HG03342 (cell line): ENCODE measurements around the gene STK17A.
"Not testable (repeated sequence)": the region's sequence is repeated elsewhere in the genome, so short reads cannot be mapped to it uniquely, and the experiment has no call there.

Experiments used
- ATAC-seq: cut with Tn5 transposase; IDR thresholded peaks from one replicate; pipeline ENCODE4 v1.9.1; 2021; ENCODE audit warnings: mild to moderate bottlenecking, moderate library complexity; ENCODE audit not compliant: unreplicated experiment

Gene STK17A

DNA sequence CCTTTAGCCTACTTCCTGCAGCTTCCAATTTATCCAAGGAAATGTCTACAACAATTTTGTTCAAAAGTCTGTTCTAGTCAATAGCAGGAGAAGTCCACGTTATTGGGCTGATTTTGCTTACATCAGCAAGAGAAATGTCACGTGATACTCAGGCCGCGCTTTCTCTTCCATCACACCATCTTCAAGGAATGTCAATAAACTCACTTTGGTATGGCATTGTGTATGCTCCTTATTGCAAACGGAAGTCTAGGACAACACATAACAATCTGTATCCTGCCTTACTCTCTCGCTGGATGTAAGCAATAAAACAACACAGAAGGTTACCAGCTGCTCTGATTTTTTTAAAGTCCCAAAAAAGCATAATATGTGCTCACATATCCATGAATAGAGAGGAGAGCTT, 17.1 kb upstream of the STK17A start:
- no peak for ATAC-seq

DNA sequence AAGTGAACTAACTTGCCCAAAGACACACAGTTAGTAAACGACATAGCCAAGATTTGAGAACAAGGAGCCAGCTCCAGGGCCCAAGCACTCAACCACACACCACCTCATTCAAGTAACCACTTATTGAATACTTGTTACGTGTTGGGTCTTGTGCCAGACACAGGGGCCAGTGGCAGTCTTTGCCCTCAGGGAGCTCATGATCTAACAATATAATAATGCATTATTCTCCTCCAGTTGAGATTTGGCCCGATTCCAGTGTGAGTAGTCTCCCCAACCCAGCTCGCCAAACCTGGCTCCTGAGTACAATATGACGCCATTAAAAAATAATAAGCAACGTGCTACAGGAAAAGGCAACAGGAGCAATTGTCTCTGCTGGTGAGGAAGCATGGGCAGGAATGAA, 14.4 kb upstream of the STK17A start:
- ATAC-seq = no peak

DNA sequence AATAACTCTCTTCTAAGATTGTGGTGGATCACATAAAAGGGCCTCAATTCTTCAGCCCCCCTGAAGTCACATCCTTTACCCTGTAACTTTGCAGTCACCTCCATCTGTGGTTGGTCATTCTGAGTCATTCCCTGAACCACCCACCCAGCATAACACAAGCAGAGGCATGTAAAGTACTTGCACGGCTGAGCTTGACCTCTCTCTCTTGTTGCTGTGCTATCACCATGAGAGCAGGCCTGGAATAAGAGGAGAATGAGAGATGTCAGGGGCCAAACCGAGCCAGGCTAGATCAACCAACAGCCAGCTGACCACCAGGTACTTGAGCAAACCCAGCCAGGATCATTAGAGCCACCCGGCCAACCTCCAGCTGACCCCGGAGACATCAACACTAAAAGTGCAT, 13.5 kb upstream of the STK17A start:
- peak; percentile 67 for ATAC-seq

DNA sequence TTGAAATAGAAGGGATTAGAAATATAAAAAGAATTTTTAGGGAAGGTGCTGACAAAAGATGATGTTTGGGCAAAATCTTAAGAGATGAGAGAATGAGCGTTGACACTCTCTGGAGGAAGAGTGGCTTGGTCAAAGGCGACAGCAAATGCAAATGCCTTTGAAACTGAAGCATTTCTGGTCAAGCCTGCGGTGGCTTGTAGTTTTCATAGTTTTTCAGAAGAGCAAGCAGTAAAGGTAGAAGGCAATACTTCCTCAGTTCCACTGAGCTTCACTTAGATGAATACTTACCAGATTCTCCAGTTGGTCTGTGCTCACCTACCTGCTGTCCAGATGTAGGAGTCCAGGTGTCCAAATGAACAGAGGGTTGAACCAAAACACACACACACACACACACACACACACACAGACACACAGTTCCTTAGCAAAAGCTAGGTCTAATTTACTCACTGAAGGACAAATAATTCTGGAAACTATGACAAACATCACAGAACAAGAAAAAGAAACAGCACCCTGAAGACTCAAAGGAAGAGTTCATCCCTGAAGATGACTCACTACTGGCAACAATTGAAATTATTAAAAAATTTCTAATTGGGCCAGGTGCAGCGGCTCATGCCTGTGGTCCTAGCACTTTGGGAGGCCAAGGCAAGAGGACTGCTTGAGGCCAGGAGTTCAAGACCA, 12.1 kb upstream of the STK17A start:
- ATAC-seq = peak; percentile 64

DNA sequence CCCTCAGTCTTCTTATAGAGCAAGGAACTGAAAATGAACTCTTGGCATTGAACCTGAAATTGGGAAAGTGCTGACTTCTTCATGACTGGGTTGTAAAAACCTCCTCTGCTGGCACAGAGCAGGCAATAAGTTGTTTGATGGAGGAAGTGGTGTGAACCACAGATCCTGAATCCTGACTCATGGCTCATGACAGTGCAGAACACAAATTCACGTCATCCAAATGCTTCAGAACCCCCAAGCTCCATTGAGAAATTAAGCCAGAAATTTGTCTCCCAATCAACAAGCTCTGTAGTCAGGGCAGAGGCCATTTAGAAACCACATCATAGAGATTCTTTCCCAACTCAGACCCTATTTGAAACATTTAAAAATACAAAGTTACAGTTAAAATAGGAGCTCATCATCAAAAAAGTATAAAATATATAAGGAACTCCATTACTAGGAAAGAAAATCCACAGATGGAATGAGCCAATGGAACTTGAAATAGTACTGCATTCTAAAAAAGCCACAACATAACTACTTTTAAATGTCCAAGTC, 10.3 kb upstream of the STK17A start:
- ATAC-seq = peak; percentile 39

DNA sequence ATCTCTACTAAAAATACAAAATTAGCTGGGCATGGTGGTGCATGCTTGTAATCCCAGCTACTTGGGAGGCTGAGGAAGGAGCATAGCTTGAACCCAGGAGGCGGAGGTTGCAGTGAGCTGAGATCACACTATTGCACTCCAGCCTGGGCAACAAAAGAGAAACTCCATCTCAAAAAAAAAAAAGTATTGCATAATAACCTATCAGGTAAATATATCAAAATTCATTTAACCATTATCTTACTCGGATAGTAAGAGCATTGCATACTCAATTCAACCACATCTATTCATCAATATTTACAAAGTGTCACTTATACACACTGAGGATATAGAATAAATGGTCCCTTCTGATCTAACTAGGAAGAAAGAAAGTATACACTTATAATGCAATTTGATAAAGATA, 9.1 kb upstream of the STK17A start:
- not testable (repeated sequence) for ATAC-seq

DNA sequence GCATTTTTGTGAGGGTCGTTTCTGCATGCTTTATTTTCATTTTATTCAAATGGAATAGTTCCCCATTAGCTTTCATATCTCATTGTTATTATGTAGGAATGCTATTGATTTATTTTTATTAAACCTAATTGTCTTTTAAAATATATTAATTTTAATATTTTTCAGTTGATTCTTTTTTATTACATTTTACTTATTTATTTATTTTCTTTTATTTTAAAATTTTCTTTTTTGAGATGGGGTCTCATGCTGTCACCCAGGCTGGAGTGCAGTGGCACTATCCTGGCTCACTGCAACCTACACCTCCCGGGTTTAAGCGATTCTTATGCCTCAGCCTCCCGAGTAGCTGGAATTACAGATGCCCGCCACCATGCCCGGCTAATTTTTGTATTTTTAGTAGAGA, 7.4 kb upstream of the STK17A start:
- ATAC-seq = no peak

DNA sequence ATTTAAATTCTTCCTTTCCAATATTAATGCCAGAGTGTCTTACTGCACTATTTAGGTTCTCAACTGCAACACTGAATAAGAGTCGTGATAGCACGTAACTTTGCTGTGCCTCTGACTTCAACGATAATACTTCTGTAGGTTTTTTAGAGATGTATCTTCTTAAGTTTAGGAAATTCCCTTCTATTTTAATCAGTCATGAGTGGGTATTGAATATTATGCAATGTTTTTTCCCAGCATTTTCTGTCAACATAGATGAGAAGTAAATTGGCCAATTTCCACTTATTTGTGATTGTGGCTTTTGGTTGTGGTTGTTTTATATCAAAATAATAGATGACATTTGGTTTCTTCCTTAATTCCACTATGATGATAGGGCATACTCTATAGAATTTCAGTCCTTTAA, 6.7 kb upstream of the STK17A start:
- no peak for ATAC-seq

DNA sequence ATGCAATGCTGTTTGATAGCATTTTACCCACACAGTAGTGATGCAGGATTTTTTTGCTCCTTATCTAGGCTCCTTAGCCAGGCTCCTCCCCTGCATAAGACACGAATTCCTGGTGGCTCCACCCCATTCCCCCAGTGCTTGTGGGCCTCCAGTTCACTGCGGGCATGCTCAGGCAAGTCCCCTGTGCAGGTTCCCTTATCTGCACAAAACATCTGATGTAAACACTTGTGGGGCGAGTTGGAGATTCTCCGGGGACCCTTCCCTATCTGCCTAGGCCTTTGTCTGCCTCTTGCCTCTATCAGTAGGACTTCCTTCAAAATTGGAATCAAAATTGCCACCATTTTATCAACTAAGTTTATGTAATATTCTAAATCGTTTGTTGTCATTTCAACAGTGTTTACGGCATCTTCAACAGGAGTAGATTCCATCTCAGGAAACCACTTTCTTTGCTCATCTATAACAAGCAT, 5.4 kb upstream of the STK17A start:
- no peak for ATAC-seq

DNA sequence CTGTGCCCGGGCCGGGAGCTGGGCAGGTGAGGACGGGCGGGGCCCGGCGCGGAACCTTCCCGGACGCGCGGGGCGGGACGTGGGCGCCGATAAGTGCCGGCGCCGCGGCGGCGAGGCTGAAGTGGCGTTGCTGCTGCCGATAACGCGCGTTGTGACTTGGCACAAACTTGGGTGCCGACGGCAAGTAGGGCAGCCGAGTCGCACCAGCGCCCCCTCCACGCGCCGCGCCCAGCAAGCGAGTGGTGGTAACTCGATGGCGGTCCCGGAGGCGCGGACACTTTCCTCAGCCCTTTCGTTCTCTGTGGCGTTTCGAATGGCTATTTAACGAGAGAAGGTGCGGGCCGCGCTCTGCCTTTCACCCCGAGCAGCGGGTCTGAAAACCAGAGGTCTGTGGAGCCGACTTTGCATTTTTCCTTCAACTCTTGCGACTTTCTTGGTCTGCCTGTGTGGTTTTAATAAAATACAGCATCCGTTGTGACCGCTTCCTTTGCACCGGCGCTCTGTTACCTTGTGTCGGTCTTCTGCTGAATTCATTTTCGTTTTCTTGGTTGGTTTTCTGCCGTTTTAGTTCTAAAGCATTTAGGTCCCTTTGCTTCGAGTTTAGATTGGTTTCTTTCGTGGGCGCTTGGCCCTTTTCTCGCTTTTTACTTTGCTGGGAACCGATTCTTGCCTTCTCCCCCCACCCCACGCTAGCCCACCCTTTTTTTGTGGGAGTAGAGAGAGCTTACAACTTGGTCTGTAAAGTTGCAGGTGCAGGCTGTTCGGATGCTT, 701 bp downstream of the STK17A start:
- ATAC-seq = peak; percentile 24

DNA sequence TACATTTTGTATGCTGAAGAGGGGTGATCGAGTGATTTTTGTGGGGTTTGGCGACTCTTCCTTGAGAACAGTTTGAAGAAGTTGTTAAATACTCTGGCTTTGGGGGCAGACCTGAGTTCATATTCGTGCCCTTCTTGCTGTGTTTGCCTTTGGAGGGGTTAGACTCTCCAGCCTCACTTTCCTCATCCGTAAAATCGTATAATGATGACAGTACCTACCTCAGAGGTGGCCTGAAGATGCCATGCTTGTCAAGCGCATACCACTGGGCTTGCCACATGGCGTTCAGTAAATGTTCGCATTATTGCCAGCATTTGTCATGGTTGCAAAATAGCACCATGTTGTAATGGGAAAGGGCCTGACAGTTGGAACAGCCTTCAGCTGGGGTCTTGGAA, 1.3 kb downstream of the STK17A start:
- ATAC-seq = no peak

DNA sequence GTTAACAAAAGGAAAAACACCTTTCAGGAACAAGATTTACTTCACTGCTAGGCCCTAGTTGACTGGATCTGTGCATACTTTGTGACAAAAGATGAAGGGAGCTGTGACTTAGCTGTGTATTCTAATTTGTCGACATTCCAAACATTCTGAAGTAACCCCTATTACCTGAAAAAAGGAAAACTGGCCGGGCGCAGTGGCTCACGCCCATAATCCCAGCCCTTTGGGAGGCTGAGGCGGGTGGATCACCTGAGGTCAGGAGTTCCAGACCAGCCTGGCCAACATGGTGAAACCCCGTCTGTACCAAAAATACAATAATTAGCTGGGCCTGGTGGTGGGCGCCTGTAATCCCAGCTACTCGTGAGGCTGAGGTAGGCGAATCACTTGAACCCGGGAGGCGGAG, 1.8 kb downstream of the STK17A start:
- ATAC-seq = not testable (repeated sequence)

DNA sequence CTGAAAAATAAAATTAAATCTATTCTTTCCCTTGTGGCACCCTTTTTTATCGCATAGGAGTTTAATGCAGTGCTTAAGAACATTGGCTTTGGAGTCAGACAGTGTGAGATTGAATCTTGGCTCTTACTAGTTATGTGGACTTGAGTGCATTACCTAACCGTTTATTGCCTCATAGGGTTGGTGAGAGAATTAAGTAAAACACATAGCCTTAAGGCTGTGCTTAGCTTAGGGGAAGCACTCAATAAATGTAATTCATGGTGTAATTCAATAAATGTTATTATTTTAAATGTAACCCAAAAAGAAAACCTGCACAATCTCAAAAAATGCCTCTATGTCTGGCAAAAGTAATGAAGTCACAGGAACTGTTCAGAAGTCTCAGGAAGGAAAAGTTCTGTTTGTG, 2.7 kb downstream of the STK17A start:
- no peak for ATAC-seq

DNA sequence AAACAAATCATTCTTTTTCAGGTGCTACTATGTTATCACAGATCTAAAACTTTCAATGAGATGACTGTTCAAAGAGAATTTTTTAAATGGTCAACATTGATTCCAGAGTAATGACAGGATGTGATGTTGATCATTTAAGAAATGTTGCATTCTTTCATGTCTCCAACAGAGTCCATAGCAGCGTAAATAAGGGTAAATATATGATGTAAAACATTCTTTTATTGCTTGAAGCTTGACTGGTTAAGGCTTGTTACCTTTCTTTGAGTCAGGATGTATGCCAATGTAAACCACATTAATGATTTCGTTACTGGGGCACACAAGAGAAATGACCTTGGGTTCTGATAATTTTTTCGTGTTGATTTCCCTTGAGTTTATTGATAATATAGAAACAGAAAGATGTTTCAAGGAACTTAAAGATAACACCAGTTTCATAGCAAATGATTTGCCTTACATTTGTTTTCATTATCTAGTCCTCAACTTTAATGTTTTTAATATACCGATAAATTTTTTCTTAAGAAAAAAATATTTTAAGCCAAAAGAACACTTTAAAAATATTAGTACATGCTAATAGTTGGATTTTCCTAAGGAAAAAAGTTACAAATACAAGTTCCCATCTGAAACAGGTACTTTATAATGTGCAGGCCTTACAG, 3.5 kb downstream of the STK17A start:
- ATAC-seq = no peak

DNA sequence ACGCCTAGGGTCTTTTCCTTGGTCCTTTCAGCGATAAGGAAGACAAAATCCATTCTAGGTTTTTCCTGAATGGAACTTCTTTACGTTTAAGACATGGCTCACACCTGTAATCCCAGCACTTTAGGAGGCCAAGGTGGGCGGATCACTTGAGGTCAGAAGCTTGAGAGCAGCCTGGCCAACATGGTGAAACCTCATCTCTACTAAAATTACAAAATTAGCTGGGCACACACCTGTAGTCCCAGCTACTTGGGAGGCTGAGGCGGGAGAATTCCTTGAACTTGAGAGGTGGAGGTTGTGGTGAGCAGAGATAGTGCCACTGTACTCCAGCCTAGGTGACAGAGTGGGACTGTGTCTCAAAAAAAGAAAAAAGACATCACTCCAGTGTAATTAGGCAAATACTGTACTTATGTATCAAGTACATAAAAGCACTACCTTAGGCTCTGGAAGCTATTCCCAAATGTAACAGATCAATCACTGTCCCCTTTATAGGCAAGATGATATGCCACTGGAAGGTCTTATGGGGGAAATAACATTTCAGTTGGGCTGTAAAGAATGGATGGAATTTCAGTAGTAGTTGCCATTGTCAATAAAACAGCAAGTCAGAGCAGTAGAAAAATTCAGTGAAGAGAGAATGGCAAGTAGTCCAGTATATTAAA, 5.7 kb downstream of the STK17A start:
- ATAC-seq = no peak

DNA sequence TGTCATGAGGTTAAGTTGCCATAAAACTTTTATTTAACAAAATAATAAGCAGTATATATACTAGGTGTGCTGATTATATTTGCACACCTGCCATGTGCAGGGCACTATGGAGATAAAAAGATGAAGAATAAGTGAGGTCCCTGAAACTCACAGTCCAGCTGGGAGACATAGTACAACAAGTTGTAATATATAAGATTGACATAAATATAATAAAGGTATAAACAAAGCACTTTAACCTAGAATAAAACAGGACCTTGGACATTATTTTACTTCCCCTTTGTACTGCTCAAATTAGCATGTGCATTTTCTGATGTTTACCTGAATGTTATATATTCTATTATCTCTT, 6.2 kb downstream of the STK17A start:
- ATAC-seq = no peak

DNA sequence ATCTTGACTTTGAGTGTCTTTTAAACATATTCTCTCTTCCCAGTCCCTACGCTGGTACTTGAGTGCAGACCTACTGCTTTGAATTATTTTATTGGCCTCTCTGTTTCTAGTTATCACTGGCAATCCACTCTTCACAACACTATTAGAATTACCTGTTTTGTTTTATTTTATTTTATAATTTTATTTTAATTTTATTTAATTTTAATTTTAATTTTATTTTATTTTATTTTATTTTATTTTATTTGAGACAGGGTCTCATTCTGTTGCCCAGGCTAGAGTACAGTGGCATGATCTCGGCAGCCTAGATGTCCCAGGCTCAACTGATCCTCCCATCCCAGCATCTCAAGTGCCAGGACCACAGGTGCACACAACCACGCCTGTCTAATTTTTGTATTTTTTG, 6.8 kb downstream of the STK17A start:
- ATAC-seq = no peak

DNA sequence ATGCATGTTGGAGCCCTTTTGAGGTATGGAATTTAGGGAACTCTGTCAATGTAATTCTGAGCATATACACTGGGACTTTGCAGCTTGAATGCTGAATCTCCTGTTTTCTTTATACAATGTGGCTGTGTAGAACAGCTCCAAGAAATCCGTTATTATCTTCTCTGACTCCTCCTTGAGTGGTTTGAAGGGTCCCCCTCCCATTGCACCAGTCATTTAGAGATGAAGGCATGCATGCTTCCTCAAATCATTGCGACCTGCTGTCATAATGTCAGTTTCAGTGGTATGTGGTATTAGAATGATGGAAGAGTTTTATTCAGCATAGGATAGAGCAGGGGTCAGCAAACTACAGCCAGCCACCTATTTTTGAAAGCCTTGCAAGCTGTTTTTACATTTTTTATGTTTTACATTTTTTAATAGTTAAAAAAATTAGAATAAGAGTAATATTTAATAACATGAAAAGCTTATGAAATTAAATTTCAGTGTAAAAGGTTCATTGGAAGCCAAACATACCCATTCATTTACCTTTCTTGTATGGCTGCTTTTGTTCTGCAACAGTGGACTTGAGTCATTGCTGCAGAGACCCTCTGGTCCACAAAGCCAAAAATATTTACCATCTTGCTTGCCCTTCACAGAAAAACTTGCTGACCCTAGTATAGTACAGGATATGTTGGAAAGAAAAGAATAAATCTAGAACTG, 8.1 kb downstream of the STK17A start:
- peak; percentile 77 for ATAC-seq

DNA sequence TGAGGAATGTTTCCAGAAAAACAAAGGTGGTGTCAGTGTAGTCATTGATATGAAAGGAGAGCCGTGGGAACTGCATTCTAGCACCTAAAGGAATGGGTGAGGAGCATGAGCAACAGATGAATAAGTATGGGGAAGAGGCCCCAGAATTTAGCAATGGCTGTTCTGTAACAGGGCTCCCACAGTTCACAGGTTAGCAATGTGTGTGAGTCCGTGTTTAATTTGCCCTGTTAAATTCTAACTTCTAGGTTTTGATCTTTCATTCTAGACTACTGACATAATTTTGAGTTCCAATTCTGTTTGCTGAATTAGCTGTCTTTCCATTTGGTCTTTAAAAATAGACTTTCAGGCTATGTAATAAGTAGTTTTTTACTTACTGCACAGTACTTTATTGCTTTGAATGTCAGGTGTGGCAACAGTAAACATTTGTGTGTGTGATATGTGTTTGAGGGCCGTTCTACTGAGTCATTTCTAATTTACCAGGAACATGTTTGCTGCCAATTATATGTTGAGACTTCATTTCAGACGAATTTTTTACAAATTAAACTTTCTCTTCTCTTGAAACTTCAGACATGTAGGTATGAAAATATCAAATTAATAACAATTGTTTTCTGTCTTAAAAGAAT, 8.8 kb downstream of the STK17A start:
- peak; percentile 24 for ATAC-seq

DNA sequence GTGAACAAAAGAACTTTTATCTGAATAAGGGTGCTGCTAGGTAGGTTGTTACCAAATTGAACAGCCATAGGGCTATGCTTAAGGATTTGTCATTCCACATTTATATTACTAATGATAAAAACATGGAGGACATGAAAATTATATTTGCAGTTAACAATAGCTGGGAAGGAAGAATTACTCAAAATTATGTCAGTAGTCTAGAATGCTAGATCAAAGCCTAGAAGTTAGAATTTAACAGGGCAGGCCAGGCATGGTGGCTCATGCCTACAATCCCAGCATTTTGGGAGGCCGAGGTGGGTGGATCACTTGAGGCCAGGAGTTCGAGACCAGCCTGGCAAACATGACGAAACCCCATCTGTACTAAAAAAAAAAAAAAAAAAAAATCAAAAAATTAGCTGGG, 9.4 kb downstream of the STK17A start:
- no peak for ATAC-seq
